SU-DHL-6 (cell line): ENCODE data around the gene FHOD3.
"Not testable (repeated sequence)": the region's sequence is repeated elsewhere in the genome, so short reads cannot be mapped to it uniquely, and the experiment has no call there.

Experiments
- H2AFZ ChIP-seq: fragments of 200-600 bp; sonication (generic); 2 replicates; pipeline ENCODE4 v1.6.1; 2014; ENCODE audit warnings: low read depth, mild to moderate bottlenecking, moderate library complexity, mixed read lengths, antibody characterized with exemption, low read length; ENCODE audit not compliant: severe bottlenecking
- H3F3A ChIP-seq: fragments of 200-600 bp; shearing (Covaris generic); 2 replicates; pipeline ENCODE4 v1.6.0; 2016; ENCODE audit warnings: antibody characterized with exemption, mild to moderate bottlenecking; ENCODE audit not compliant: insufficient read depth
- H3K27ac ChIP-seq: fragments of 200-600 bp; sonication (generic); 2 replicates; pipeline ENCODE4 v1.5.1; 2016; ENCODE audit warnings: low read depth, mild to moderate bottlenecking, low read length, moderate library complexity, mixed read lengths
- H3K27me3 ChIP-seq: fragments of 200-600 bp; sonication (generic), shearing (Covaris generic); 2 replicates; pipeline ENCODE4 v1.6.0; 2014; ENCODE audit warnings: mild to moderate bottlenecking, low read length
- H3K36me3 ChIP-seq: fragments of 200-600 bp; sonication (generic); 2 replicates; pipeline ENCODE4 v1.6.1; 2014; ENCODE audit warnings: mild to moderate bottlenecking, low read length, mixed read lengths
- H3K4me2 ChIP-seq: fragments of 300-600, 200-600 bp; shearing (Covaris generic), sonication (generic); 2 replicates; pipeline ENCODE4 v1.6.0; 2014; ENCODE audit warnings: low read length, low read depth, mild to moderate bottlenecking; ENCODE audit not compliant: poor library complexity, severe bottlenecking
- H3K4me3 ChIP-seq: fragments of 200-600 bp; sonication (generic); 2 replicates; pipeline ENCODE4 v1.5.1; 2014; ENCODE audit warnings: antibody characterized with exemption, low read length, mild to moderate bottlenecking, mixed read lengths; ENCODE audit not compliant: insufficient read depth, poor library complexity, severe bottlenecking
- H3K79me2 ChIP-seq: fragments of 200-600 bp; sonication (generic); 2 replicates; pipeline ENCODE4 v1.6.1; 2014; ENCODE audit warnings: mild to moderate bottlenecking, low read length, moderate library complexity; ENCODE audit not compliant: insufficient read depth
- H3K9ac ChIP-seq: fragments of 200-600 bp; sonication (generic); 2 replicates; pipeline ENCODE4 v1.7.0; 2014; ENCODE audit warnings: mild to moderate bottlenecking, low read length
- H3K9me2 ChIP-seq: fragments of 200-600 bp; sonication (generic); replicated peaks from 2 replicates; pipeline ENCODE4 v1.6.1; 2014; ENCODE audit warnings: low read length; ENCODE audit not compliant: insufficient read depth
- H3K9me3 ChIP-seq: fragments of 200-600 bp; sonication (generic); 2 replicates; pipeline ENCODE4 v1.6.1; 2014; ENCODE audit warnings: low read length, mixed read lengths; ENCODE audit not compliant: insufficient read depth
- H4K20me1 ChIP-seq: fragments of 200-600 bp; sonication (generic); 2 replicates; pipeline ENCODE4 v1.6.1; 2014; ENCODE audit warnings: low read depth, mild to moderate bottlenecking, antibody characterized with exemption, low read length, moderate library complexity, mixed read lengths
- EZH2phosphoT487 ChIP-seq: fragments of 200-600 bp; sonication (generic), shearing (Covaris generic); conservative IDR thresholded peaks from 2 replicates; pipeline ENCODE4 v1.6.1; 2018; ENCODE audit warnings: mild to moderate bottlenecking, antibody characterized with exemption, low read length, moderate library complexity, mixed read lengths
- TF ChIP-seq, protein P1 (sequence below): fragments of 200-600 bp; sonication (generic); IDR thresholded peaks from one replicate; pipeline ENCODE4 v1.5.1; 2017; ENCODE audit warnings: antibody characterized with exemption, mild to moderate bottlenecking, low read length, moderate library complexity; ENCODE audit not compliant: insufficient read depth, poor library complexity, severe bottlenecking

The FHOD3 gene

DNA sequence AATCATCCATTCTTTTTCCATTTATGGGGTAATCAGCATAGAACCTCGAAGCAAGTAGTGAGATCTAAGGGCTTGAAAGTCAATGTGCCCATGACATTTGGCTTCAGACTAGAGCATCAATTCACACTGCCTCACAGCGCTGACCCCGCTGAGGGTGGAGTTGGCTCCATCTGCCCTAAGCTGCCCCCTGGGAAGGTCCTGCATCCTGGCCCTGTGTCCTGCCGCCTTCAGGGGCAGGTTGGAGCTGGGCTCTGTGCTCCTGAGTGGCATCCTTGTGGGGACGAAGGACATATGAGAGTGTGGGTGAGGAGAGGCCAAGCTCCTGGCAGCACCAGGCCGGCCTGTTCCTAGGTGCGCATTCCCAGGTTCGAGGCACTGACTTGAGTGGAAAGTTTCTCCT is 249.4 kb downstream of the FHOD3 start:
- no peak for TF ChIP-seq EZH2phosphoT487
- TF ChIP-seq, protein P1, sequence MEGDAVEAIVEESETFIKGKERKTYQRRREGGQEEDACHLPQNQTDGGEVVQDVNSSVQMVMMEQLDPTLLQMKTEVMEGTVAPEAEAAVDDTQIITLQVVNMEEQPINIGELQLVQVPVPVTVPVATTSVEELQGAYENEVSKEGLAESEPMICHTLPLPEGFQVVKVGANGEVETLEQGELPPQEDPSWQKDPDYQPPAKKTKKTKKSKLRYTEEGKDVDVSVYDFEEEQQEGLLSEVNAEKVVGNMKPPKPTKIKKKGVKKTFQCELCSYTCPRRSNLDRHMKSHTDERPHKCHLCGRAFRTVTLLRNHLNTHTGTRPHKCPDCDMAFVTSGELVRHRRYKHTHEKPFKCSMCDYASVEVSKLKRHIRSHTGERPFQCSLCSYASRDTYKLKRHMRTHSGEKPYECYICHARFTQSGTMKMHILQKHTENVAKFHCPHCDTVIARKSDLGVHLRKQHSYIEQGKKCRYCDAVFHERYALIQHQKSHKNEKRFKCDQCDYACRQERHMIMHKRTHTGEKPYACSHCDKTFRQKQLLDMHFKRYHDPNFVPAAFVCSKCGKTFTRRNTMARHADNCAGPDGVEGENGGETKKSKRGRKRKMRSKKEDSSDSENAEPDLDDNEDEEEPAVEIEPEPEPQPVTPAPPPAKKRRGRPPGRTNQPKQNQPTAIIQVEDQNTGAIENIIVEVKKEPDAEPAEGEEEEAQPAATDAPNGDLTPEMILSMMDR: no peak
- no peak overlapping the region for H3K4me2 ChIP-seq
- H3K9me3 ChIP-seq: no peaks in the 10 kb centered on the region
- H4K20me1 ChIP-seq: no peaks in the 10 kb centered on the region
- H3K36me3 ChIP-seq: no peaks in the 10 kb centered on the region
- H3F3A ChIP-seq: no peaks in the 10 kb centered on the region
- no peaks in the 10 kb centered on the region for H3K79me2 ChIP-seq
- no peaks in the 10 kb centered on the region for H3K27me3 ChIP-seq
- H3K4me3 ChIP-seq: no peak overlapping the region
- H3K9me2 ChIP-seq: no peaks in the 10 kb centered on the region
- no peak overlapping the region for H3K9ac ChIP-seq
- H3K27ac ChIP-seq: no peak overlapping the region
- H2AFZ ChIP-seq: no peak overlapping the region

DNA sequence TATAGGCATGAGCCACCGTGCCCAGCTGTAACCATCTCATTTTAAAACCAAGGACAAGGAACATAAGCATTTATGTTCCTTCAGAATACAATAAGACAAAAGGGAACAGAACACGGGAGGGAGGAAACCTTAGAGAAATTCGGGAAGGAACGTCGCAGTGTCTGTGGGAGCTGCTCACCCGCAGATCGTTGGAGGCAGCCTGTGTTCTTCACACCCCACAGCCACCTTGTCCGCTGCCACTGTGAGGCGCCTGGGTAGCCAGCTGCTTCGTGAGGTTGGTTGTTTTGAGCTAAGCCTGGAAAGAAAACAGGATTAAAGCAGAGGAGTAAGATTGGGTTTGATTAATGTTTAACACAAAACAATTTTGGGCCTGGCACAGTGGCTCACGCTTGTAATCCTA is 250.0 kb downstream of the FHOD3 start:
- no peak overlapping the region for H3K4me3 ChIP-seq
- no peaks in the 10 kb centered on the region for H3K27me3 ChIP-seq
- no peaks in the 10 kb centered on the region for H3K9me2 ChIP-seq
- H2AFZ ChIP-seq: no peak overlapping the region
- H3K9ac ChIP-seq: no peak overlapping the region
- H3F3A ChIP-seq: no peaks in the 10 kb centered on the region
- H3K79me2 ChIP-seq: no peaks in the 10 kb centered on the region
- H3K36me3 ChIP-seq: no peaks in the 10 kb centered on the region
- TF ChIP-seq EZH2phosphoT487: no peak
- TF ChIP-seq, protein P1: no peak
- no peak overlapping the region for H3K4me2 ChIP-seq
- no peaks in the 10 kb centered on the region for H4K20me1 ChIP-seq
- H3K9me3 ChIP-seq: no peaks in the 10 kb centered on the region
- no peak overlapping the region for H3K27ac ChIP-seq

DNA sequence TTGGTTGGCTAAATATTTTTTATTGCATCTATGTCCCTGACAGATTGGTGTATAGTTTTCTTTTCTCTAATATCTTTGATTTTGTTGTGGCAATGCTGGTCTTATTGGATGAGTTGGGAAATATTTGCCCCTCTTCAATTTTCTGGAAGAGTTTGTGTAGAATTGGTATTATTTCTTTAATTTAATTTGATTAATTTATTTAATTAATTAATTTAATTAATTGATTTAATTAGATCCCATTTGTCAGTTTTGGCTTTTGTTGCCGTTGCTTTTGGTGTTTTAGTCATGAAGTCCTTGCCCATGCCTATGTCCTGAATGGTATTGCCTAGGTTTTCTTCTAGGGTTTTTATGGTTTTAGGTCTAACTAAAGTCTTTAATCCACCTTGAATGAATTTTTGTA is 253.8 kb downstream of the FHOD3 start:
- H4K20me1 ChIP-seq, H3F3A ChIP-seq, H3K36me3 ChIP-seq, H3K9me2 ChIP-seq, H3K9ac ChIP-seq, H3K9me3 ChIP-seq, H3K4me2 ChIP-seq, H3K27ac ChIP-seq, H3K4me3 ChIP-seq, H2AFZ ChIP-seq, H3K79me2 ChIP-seq, H3K27me3 ChIP-seq: not testable (repeated sequence)

- no peak for TF ChIP-seq EZH2phosphoT487
- TF ChIP-seq, protein P1: no peak
- H3K4me2 ChIP-seq: no peak overlapping the region
Measured at GRCh38 chr18:36558234-36558633, 260.7 kb downstream of the FHOD3 start.

More at GRCh38 chr18:36558234-36558633, 260.7 kb downstream of the FHOD3 start:
- Histone ChIP-seq H3K27me3 (no peaks in the 10 kb centered on the region), H3K79me2 (no peaks in the 10 kb centered on the region), H3F3A (no peaks in the 10 kb centered on the region), H2AFZ (no peak overlapping the region), H3K9ac (no peak overlapping the region), H3K27ac (no peak overlapping the region), H3K9me3 (no peaks in the 10 kb centered on the region), H3K9me2 (no peaks in the 10 kb centered on the region), H3K4me3 (no peak overlapping the region), H4K20me1 (no peaks in the 10 kb centered on the region), H3K36me3 (no peaks in the 10 kb centered on the region)
